Body of pancreas (tissue), 4 donors: Measurements from ENCODE around the gene LPP.

Source experiments
- CTCF ChIP-seq, 7 experiments: fragments of 450-650 bp in 4 of 7; fragments of 200-600 bp in 3 of 7; sonication (generic) in 3 of 7; IDR thresholded peaks; one replicate each; pipeline ENCODE4 v1.5.1; 2016 to 2019; ENCODE audit warnings: antibody characterized with exemption in 7 of 7
- POLR2A ChIP-seq, 3 donors: fragments of 450-650 bp; IDR thresholded peaks; one replicate each; pipeline ENCODE4 v1.6.1; 2016; ENCODE audit warnings: antibody characterized with exemption in 3 of 3, mild to moderate bottlenecking in 2 of 3

GRCh38 chr3:188486952-188487351, 333.0 kb downstream of the LPP start:
- TF ChIP-seq CTCF (IDR thresholded peaks at IDR 0.05) (no peak), POLR2A (IDR thresholded peaks at IDR 0.05) (no peak)
